ENCODE results near the gene ADCY1.

The ADCY1 gene

DNA sequence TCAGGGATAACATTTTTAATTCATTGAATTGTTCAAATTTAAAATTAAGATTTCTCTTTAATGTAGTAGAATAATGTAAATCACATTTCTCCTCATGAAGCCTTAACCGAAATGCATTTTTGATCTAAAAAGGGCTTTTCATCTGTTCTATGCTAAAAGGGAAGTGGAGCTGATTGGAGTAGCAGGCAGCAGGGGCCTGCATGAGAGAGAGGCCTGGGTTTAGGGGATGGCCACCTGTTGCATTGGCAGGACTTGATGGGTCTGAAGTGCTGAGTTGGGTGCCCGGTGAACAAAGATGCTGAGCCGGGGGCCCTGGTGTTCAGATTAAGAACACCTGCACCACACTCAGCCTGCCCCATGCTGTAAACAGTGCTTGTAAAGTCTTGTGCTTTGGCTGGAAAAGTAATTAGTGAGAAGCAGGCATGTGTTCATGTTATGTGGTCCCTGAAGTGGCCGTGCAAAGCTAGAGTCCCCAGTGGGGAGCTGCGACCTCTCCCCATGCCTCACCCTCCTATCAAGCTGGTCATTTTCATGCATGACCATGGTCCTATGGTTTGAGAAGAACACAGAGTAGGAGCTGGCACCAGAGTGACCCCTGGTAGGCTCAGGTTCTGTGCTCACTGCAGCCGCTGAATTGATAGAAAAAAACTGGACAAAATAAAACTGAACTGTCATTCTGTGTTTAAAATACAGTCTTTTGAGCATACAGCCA is 124.3 kb downstream of the ADCY1 start:
- no peak for DNase-seq

DNA sequence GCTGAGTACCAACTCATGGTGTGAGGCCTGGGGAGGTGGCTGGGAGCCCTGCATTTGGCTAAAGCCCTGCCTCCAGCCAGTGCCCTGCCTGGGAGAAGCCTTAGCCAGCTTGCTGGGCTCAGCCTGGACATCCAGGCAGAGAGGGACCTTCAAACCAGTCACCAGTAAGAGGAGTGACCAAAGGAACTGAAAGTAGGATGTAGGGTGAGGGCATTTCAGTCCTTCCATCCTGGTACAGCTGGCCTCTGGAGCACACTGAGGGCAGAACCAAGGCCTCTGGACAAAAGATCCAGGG is 124.8 kb downstream of the ADCY1 start:
- no peak for DNase-seq

DNA sequence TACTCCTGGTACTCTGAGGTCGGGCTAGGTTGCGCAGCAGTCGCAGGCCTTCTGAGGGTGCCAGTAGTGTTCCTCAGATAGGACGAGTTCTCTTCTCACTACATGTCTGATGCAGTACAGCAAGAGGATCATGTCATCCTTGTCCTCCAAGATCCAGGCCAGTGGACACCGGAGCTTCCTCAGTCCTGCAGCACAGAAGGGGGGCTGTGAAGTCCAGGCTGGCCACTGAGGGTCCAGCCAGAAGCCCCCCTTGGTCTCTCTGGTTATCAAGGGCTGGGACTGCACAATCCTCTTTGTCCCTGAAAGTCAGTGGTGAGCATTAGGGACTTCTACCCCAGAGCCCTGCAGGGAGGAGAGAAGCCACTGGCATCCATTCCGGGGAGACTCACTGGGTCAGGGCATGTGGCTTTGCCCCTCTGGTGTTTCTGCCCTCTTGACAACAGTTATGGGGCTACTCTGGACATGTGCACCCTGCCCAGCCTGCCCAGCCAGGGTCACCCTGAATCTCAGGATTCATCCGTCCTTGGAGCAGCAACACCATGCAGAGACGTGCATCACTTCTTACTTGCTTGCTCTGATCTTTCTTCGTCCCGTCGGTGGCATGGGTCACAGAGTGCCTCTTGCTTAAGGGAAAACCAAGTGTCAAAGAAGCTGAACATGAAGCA is 125.7 kb downstream of the ADCY1 start:
- DNase-seq = no peak

DNA sequence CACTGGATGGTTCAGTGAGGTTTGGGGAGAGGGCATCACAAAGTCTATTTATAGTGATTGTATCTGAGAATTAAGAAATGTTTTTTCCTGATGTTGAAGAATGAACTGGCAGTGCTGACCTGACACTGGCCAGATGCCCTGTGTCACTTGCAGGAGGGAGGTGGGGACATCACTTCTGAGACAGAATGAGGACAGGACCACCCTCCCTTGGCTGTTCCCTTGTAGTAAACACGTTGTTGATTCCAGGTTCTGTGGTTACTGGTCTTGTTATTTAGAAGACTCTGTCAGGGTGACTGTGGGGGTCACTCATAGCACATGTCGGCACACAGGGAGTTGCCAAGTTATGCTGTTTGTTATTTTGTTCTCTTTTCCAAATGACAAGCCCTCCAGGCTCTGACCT is 126.4 kb downstream of the ADCY1 start:
- DNase-seq = no peak

DNA sequence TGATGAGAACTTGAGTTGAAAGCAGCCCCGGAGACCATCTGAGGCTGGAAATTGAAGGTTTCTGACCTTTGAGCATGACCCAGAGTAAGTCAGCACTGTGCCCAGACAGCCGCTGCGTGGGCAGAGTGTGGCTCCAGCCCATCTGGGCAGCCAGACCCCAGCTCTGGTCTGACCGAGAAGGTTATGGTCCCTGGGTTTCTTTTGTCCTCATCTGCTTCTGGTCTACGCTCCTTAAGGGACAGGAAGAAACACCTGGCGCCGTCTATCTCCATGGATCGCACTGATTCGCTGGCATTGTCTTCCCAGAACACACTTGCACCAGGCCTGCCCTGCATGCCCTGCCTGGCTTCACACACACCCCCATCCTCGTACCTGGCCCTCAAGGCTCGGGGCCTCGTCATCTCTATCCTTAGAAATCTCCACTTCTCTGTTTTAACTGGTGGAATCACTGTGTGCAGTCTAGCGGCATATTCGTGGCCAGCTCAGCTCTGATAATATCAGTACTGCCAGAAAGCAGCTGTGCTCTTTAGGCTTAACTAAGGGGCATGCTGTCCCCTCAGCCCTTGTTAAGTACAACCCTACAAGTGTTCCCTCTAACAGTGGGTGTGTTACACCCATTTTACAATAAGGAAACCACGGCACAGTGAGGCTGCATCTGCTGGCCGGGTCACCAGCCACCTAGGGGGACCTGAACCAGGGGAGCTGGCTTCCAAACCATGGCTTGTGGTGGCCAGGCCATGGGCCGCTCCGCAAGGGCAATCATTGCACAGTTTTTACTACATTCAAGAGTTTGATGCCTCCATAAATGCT is 127.7 kb downstream of the ADCY1 start:
- DNase-seq = no peak

DNA sequence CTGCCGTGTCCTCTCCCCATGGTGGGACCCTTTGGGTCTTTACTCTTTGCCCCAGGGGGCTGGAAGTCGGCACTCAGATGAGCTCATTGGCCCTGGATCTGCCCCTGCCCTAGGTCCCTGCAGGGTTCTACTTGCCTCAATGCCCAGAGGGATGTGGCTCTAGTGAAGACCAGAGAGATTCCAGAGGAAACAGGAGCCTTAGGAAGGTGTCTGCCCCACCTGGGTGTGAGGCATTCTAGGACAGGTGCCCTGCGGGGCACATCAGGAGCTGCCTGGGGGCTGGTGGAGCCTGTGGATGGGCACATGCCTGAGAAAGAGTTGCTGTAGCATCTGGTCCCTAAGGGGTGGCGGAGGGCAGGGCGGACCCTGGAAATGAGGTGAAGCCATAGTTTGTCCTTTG is 128.6 kb downstream of the ADCY1 start:
- no peak for DNase-seq

DNA sequence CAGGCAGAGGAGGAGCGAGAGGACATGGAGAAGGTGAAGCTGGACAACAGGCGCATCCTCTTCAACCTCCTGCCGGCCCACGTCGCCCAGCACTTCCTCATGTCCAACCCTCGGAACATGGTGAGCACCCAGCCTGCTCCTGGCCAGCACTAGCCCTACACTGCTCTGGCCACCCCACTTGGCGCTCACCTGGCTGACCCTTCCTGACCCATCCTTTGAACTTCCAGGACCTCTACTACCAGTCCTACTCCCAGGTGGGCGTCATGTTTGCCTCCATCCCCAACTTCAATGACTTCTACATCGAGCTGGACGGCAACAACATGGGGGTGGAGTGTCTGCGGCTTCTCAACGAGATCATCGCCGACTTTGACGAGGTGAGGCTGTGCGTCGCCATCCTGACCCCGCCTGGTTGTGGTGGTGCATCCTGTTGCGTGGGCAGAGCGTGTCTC is 129.2 kb downstream of the ADCY1 start:
- DNase-seq = no peak

DNA sequence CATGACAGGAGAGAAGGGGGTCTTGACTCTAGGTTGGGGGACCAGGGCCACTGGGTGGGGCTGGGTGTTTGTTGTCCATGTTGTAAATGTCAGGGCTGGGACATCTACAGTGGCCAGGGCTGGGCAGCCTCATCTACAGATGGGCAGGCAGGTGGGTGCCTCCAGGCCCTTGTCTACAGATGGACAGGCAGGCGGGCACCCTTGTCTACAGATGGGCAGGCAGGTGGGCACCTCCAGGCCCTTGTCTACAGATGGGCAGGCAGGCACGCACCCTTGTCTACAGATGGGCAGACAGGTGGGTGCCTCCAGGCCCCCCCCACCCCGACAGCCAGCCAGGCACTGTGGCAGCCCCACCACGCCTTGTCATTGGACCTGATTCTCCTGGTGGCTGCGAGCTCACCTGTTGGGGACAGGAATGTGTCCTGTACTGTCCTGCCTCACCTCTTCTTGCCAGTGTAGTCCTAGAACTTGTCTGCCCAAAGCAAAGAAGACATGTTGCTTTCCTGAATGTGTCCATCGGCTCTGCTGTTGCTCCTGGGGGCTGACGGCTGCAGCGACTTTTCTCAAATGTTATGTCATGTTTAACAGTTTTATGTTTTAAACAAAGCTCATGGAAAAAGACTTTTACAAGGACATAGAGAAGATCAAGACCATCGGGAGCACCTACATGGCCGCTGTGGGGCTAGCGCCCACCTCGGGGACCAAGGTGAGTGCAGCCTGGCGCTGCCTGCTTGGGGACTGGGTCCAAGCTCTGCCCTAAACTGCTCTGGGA is 129.9 kb downstream of the ADCY1 start:
- no peak for DNase-seq

DNA sequence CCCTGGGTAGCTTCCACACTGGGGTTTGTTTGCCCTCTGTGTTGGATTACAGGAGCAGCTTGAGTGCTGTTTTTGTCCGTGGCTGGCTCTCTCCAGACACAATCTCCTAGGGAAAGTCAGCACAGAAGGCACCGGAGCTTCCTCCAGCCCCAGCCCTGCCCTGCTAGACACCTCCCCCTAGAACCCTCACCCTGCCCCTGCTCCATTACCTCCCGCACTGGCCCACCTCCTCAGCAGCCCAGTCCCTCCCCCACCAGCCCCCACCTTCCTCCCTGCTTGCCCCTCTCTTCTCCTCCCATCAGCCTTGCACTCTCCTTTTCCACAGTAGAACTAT is 130.5 kb downstream of the ADCY1 start:
- no peak for DNase-seq

DNA sequence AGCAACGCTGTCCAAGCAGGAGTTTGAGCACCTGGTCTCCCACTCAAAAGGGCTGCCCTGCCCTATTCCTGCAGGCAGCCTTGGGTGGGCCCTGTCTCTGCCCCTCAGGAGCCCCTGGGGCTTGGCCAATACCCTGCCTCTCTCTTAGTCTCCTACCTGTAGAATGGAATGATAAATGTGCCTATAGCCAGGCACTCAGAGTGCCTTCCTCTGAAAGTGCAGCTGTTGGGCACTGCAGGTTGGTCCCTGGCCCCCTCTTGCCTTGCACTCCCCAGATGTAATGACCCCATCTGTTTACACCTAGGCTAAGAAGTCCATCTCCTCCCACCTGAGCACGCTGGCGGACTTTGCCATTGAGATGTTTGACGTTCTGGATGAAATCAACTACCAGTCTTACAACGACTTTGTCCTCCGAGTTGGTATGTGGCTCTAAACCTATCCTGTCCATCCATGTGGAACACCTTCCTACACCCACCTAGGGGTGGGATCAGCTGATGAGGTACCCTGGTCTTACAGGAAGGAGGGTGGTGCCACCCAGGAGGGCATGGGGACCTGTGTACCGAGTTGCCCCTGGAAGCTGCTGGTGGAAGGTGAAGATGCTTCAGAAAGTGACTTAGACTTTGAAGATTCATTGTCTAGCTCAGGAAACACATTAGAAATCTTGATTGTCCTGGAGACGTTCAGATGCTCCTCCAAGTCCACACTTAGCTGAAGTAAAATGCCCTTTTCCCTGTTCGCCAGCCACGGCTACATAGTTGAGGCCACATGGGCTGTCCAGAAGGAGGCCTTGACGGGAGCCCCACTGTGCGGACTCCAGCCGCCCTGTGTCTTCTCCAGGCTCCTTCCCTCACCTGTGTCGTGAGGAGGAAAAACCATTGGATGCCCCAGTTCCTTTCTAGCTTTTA is 134.1 kb downstream of the ADCY1 start:
- DNase-seq = no peak

DNA sequence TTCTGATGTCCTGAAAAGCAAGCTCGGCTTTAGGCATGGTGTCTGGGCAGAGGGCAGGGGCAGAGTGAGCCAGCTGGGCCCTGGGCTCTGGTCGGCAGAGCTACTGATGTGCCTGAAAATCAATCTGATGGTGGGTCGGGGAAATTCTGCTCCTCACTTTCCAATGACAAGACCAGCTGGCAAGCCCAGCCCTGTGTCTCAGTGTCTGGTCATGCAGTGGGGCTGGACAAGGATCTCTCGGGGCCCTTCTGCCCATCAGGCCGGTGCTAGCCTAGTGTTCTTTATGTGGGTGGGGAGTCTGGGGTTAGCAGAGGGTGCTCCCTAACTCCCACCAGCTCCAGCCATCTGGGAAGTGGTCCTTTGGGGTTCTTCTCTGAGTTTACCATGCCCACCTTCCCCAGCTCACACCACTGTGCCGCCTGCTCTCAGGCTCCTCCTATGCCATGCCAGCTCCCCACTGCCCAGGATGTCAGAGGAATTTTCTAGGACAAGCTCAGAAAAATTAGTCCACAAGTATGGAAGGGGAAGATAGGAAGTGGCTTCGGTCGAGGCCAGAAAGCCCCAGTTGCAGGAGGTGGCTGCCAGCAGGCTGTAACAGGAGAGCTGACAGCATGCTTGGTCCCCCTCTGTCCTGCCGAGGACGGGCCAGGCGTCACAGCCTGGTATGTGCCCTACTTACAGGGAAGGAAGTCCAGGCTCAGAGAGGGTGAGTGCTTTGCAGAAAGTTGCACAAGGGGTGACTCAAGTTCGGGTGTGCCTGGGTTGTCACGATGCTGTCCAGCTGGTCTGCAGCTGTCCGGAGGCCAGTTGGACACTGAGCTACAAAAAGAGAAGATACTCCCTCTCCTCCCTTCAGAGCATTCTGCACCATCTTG is 135.2 kb downstream of the ADCY1 start:
- no peak for DNase-seq

DNA sequence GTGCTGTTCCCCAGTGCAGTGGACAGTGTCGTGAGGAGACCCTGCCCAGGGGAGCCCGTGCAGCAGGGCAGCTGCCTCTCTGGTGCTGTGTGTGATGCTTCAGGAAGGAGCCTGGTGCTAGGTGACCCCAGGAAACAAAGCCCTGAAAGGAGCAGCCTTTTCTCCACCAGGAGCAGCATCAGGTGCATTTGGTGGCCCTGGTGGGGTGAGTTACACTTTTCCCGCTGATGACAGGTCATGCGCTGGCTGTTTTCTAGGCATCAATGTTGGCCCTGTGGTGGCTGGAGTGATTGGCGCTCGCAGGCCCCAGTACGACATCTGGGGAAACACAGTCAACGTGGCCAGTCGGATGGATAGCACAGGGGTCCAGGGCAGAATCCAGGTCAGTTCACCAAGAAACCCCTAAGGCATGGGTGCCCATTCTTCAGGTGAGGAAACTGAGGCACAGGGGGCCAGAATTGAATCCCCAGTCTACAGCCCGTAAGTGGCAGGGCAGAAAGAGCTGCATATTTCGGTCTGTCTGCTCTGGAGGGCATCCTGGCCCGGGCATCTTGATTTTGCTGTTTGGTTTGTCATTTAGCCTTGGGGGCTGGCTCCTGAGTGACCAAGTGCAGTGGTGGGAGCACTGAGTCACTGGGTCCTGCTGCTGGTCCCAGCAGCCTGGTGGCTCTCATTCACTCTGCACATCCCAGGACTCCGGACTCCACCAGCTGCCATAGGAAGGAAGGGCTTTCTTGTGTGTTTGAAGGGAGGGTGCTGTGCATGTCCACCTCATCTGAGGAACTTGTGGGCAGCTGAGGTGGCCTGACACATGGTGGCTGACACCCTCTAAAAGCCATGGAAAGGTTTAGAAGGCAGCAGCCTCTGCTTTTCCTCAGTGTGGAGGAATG is 136.3 kb downstream of the ADCY1 start:
- no peak for DNase-seq

DNA sequence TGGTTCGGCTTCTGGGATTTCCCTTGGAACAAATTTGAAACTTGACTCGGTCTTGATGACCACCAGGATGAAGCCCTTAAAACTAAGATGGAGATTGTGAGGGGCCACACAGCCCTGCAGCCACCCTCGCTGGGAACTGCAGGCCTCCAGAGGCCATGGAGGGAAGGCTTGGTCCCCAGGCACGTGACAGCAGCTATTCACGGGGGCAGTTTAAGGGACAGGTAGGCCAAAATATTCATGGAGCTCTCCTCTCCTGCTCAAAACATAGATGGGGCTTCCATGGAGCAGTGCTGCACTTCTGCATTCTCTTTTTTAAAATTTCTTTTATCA is 137.0 kb downstream of the ADCY1 start:
- DNase-seq = no peak

DNA sequence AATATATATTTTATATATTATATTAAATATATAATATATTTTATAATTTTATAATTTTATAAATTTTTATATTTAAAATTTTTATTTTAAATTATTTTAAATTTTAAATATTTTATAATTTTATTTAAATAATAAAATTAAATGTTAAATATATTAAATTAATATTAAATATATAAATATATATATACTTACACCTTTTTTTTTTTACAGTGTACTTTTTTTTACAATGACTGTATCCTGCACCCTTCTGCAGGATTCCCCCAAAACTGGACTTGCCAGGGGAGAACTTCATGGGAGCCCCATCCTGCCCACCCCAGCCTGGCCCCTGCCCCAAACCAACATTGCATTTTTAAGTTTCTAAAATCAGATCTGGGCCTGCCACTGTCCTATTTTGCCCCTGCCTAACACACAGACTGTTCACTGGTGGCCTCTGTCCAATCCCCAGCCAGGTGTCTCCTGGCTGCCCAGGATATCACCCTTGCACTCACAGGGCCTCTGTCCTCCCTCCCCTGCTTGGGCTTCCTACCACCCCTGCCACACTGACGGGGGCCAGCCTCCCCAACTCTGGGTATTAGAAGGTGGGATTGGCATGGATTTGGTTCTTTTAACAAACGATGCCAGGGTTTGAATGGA is 138.0 kb downstream of the ADCY1 start:
- DNase-seq = no peak

DNA sequence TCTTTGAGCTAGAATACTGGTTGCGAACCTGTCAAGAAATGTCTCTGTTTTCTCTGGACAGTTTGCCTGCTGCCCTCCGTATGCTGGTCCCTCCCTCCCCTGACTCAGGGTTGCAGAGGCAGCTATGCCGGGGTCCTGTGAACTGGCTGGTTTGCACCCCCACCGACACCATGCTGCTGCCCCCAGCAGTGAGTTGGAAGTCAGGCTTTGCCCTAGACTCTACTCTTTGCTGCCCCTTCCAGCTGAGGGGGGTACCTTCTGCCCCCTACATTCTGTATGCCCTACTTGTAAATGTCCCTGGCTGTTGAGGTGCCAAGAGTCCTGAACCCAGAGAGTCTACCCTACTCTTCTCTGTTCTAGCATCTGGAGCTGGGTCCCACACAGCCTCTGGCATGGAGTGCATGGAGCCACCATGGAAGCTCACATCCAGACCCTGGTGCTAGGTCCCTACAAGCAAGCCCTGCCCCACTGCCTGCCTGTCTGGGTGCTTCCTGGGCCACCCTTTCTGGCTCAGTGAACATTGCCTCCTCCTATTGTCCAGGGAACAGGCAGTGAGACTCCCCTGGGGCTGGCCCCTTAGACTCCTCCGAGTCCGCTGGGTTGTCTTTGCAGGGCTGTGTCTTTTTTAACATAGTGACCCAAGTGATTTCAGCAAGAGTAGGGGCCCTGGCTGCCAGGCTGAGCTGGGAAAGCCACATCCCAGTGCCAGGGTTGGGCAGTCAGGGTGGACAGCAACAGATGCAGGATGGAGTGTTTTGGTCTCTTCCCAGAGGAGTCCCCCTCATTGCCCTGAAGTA is 138.9 kb downstream of the ADCY1 start:
- no peak for DNase-seq

DNA sequence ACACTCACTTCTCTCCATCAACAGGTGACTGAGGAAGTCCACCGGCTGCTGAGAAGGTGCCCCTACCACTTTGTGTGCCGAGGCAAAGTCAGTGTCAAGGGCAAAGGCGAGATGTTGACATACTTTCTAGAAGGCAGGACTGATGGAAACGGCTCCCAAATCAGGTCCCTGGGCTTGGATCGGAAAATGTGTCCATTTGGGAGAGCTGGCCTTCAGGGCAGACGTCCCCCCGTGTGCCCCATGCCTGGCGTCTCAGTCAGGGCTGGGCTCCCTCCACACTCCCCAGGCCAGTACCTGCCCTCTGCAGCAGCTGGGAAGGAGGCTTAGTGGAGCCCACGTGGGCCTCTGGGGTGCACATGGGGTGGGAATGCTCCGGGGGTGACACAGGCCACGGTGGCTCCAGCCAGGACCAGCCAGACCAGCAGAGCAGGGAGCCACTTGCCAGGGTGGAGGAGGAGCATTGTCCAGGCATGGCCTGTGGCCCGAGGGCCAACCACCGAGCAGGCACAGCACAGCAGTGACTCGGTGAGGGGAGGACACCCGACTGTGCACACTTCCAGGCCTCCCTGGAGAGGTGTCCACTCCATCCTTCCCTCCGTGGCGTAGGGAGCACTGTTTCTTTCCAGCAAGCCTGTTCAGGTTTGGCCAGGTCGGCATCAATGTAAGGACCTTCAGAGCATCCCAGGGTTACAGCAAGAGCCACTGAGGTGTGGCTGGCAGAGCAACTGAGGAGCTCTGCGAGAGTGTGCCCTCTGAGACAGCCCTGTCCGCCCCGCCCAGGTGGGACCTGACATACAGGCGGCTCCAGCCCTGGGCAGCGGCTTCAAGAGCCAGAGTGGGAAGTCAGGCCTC is 139.7 kb downstream of the ADCY1 start:
- no peak for DNase-seq

DNA sequence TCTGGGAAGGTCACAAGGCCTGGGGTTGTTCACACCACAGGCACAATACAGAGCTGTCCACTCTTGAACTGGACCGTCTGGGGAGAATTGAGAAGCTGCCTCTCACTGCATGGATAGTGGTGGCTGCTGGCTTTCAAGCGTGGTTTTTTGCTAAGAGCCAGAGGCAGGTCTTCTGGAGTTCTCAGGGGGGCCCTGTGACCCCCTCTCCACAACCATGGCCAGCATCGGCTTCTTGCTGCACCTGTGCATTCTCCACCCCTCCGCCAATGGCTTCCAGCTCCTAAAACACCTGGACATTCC is 140.3 kb downstream of the ADCY1 start:
- no peak for DNase-seq
